ENCODE data around the gene CWF19L2.

GRCh38 chr11:107457205-107457557 lies 444 bp downstream of the CWF19L2 start:
- TF ChIP-seq CTCF (conservative IDR thresholded peaks at IDR 0.05; ENCODE audit: low read length) (no peak), EZH2phosphoT487 (IDR thresholded peaks at IDR 0.05; ENCODE audit: borderline replicate concordance, low read depth, low read length) (no peak)

Measured in OCI-LY7 (cell line).